Gastroesophageal sphincter (tissue), 2 donors: ENCODE measurements around the gene ABCA5.

ENCODE experiments used
- POLR2A ChIP-seq, 2 donors: fragments of 450-650 bp; IDR thresholded peaks; one replicate each; pipeline ENCODE4 v1.6.1; 2017; ENCODE audit warnings: antibody characterized with exemption in 2 of 2, mild to moderate bottlenecking in 2 of 2, moderate library complexity in 1 of 2
- POLR2AphosphoS5 ChIP-seq: sonication (generic); formaldehyde crosslinking; IDR thresholded peaks from one replicate; pipeline ENCODE4 v1.6.1; 2017; ENCODE audit warnings: antibody characterized with exemption

GRCh38 chr17:69320908-69321238, 6.1 kb downstream of the ABCA5 start:
- TF ChIP-seq POLR2A (IDR thresholded peaks at IDR 0.05) = no peak
- TF ChIP-seq POLR2AphosphoS5 = no peak
